Measurements from ENCODE around the gene ATXN1. TPM values are rescaled to one million over a fixed set of nuclear protein-coding genes. Genes with fewer than 3 reads are reported as not detected.

The ATXN1 gene
- total RNA-seq, 1 donor from 2014 or later, result 9.1 TPM

GRCh38 chr6:16510245-16510644, 251.0 kb downstream of the ATXN1 start:
- DNase-seq (ENCODE audit: low read depth in 2 of 2), result no peak

GRCh38 chr6:16508959-16509358, 252.3 kb downstream of the ATXN1 start:
- no peak for DNase-seq (ENCODE audit: low read depth in 2 of 2)

GRCh38 chr6:16505711-16506357, 255.4 kb downstream of the ATXN1 start:
- DNase-seq (ENCODE audit: low read depth in 2 of 2), result peak in 1 of 2 donors; percentile 10

GRCh38 chr6:16504609-16505008, 256.7 kb downstream of the ATXN1 start:
- DNase-seq (ENCODE audit: low read depth in 2 of 2), result no peak

GRCh38 chr6:16503970-16504415, 257.3 kb downstream of the ATXN1 start:
- DNase-seq (ENCODE audit: low read depth in 2 of 2), result no peak

- DNase-seq (ENCODE audit: low read depth in 2 of 2), result no peak
These were observed 258.0 kb downstream of the ATXN1 start for GRCh38 chr6:16503241-16503775.

- DNase-seq (ENCODE audit: low read depth in 2 of 2), result no peak
These were observed 262.3 kb downstream of the ATXN1 start for GRCh38 chr6:16498957-16499356.

- DNase-seq (ENCODE audit: low read depth in 2 of 2), result no peak
These were observed 263.0 kb downstream of the ATXN1 start for GRCh38 chr6:16498237-16498636.

- DNase-seq (ENCODE audit: low read depth in 2 of 2), result no peak
These were observed 264.1 kb downstream of the ATXN1 start for GRCh38 chr6:16496991-16497801.

GRCh38 chr6:16496210-16496609, 265.1 kb downstream of the ATXN1 start:
- no peak for DNase-seq (ENCODE audit: low read depth in 2 of 2)

GRCh38 chr6:16494793-16495192, 266.5 kb downstream of the ATXN1 start:
- peak in 1 of 2 donors; percentile 10 for DNase-seq (ENCODE audit: low read depth in 2 of 2)

- no peak for DNase-seq (ENCODE audit: low read depth in 2 of 2)
These were observed 267.5 kb downstream of the ATXN1 start for GRCh38 chr6:16493802-16494201.

GRCh38 chr6:16493112-16493511, 268.1 kb downstream of the ATXN1 start:
- no peak for DNase-seq (ENCODE audit: low read depth in 2 of 2)

- no peak for DNase-seq (ENCODE audit: low read depth in 2 of 2)
These were observed 269.5 kb downstream of the ATXN1 start for GRCh38 chr6:16491666-16492313.

- no peak for DNase-seq (ENCODE audit: low read depth in 2 of 2)
These were observed 270.6 kb downstream of the ATXN1 start for GRCh38 chr6:16490616-16491015.

- no peak for DNase-seq (ENCODE audit: low read depth in 2 of 2)
These were observed 272.4 kb downstream of the ATXN1 start for GRCh38 chr6:16488813-16489212.

- DNase-seq (ENCODE audit: low read depth in 2 of 2), result no peak
These were observed 273.1 kb downstream of the ATXN1 start for GRCh38 chr6:16487996-16488674.

GRCh38 chr6:16486661-16487060, 274.6 kb downstream of the ATXN1 start:
- no peak for DNase-seq (ENCODE audit: low read depth in 2 of 2)

GRCh38 chr6:16483315-16483875, 277.9 kb downstream of the ATXN1 start:
- no peak for DNase-seq (ENCODE audit: low read depth in 2 of 2)

- DNase-seq (ENCODE audit: low read depth in 2 of 2), result no peak
These were observed 278.5 kb downstream of the ATXN1 start for GRCh38 chr6:16482702-16483314.

All from dermis microvascular lymphatic vessel endothelial cell (primary cell).